Fibroblast of pulmonary artery (primary cell): Measurements from ENCODE around the gene TMEM150C.

Source experiments
- DNase-seq: peaks from one replicate; pipeline ENCODE4 v3.0.0-alpha.2; 2010; ENCODE audit warnings: low read depth
- H3K4me3 ChIP-seq: replicated peaks from 2 replicates; pipeline ENCODE4 v1.5.1; 2011; ENCODE audit warnings: low read depth, mild to moderate bottlenecking, control low read depth, low read length, moderate library complexity
- TF ChIP-seq, protein P1 (sequence below): IDR thresholded peaks from 2 replicates; pipeline ENCODE4 v1.5.1; 2011; ENCODE audit warnings: mild to moderate bottlenecking, control low read depth, low read length, inconsistent platforms; ENCODE audit errors: missing control alignments

The TMEM150C gene

DNA sequence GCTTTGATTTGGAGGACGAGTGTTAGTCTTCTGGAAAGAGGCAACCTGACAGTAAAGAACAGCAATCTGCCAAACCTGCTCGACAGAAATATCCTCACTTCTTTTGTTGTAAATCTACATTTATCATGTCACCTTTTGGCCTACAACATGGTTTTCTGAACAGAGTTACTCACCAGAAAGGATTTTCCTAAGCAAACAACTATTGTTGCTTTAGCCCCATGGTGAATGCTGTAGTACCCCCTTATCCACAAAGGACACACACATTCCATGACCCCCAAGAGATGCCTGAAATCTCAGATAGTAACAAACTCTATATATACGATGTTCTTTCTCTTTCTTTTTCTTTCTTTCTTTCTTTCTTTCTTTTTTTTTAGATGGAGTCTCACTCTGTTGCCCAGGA lies 42.7 kb downstream of the TMEM150C start:
- DNase-seq: peak; percentile 39
- TF ChIP-seq, protein P1, sequence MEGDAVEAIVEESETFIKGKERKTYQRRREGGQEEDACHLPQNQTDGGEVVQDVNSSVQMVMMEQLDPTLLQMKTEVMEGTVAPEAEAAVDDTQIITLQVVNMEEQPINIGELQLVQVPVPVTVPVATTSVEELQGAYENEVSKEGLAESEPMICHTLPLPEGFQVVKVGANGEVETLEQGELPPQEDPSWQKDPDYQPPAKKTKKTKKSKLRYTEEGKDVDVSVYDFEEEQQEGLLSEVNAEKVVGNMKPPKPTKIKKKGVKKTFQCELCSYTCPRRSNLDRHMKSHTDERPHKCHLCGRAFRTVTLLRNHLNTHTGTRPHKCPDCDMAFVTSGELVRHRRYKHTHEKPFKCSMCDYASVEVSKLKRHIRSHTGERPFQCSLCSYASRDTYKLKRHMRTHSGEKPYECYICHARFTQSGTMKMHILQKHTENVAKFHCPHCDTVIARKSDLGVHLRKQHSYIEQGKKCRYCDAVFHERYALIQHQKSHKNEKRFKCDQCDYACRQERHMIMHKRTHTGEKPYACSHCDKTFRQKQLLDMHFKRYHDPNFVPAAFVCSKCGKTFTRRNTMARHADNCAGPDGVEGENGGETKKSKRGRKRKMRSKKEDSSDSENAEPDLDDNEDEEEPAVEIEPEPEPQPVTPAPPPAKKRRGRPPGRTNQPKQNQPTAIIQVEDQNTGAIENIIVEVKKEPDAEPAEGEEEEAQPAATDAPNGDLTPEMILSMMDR: no peak
- no peak overlapping the region for H3K4me3 ChIP-seq

DNA sequence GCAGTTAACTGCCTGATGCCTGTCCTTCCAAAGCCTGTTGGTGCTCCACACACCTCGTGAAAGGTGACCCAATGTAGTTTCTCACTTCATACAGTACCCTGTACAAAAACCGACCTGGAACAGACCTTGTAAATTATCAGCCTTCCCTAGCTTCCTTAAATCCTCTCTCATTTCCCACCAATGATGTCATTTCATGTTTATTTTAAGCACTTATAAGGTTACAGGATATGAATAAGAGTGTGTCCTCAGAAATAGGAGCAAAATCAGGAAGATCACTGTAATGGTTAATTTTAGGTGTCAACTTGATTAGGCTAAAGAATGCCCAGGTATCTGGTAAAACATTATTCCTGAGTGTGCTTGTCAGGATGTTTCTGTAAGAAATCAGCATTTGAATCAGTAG lies 44.7 kb downstream of the TMEM150C start:
- H3K4me3 ChIP-seq: no peak overlapping the region
- DNase-seq: peak; percentile 50
- TF ChIP-seq, protein P1: no peak

DNA sequence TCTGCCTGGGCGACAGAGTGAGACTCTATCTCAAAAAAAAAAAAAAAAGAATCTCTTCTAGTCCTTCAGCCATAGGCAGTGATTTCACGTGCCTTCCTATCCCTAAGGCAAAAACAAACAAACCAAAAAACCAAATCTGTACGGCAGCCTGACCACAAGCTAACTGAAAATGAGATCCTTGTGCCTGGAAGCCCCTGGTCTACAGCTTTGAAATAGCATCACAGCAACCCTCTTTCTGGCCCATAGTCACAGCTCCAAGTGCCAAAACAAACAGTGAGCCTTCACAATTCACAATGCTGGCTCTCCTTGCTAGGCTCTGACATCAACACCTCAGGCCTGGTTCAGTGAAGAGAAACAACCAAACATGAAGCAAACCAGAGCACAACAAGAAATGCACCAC lies 46.1 kb downstream of the TMEM150C start:
- peak; percentile 93 for DNase-seq
- TF ChIP-seq, protein P1: no peak
- no peak overlapping the region for H3K4me3 ChIP-seq

DNA sequence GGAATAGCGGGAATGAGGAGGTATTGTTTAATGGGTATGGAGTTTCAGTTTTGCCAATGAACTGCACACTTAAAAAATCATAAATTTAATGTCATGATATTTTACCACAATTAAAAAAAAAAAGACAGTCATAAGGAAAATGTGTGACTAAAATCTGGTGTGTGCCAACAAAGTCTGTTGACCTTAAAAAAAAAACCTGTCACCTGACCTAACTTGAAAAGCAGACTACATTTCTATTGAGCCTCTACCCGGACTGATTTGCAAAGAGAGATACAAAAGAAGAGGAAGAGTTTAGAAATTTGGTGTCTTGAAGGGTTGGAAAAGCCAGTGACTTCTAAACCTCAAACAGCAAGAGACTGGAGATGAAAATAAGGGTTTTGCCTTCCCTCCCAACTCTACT lies 48.4 kb downstream of the TMEM150C start:
- no peak overlapping the region for H3K4me3 ChIP-seq
- TF ChIP-seq, protein P1: no peak
- no peak for DNase-seq

DNA sequence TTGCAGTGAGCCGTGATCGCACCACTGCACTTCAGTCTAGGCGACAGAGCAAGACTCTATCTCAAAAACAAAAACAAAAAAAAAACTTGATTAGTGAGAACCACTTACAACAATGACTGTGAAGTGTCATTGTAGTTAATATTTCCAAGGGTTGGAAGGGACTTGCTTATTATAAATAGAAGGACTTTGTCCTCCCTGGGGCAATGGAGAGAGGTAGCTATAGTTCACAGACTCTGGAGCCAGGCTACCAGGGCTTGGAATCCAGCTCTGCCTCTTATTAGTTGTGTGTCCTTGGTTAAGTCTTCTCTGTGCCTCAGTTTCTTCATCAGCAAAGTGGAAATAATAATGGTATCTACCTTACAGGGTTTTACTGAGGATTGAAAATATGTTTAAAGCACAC lies 51.6 kb downstream of the TMEM150C start:
- TF ChIP-seq, protein P1: no peak
- H3K4me3 ChIP-seq: no peak overlapping the region
- DNase-seq: no peak

DNA sequence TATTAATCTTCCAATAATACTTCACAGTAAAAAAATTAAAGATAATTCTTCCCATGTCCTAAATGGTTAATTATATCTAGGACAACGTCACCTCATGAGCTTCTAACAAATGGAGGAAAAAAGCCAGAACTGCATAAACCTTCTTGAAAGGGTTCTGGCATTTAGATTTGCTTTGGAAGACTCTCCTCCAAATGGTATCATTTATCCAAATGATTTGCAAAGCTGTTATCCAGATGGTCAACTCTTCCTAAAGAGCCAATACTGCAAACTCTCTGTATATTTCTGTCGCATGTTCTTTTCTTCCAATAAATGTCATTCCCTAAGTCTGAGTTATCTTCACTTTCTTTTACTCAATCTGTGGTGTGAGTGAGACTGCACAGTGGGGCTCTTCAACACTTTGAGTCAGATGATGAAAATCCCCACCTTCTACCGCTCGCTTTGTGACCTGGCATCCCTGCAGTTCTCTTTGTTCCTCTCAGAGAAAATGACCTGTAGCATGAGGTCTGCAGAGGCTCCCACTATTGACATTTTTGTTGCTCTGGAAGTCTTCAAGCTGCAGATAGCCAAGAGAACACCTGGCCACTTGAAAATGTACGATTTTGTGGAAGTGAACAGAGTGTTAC lies 52.9 kb downstream of the TMEM150C start:
- no peak for DNase-seq
- TF ChIP-seq, protein P1: no peak
- H3K4me3 ChIP-seq: no peak overlapping the region

DNA sequence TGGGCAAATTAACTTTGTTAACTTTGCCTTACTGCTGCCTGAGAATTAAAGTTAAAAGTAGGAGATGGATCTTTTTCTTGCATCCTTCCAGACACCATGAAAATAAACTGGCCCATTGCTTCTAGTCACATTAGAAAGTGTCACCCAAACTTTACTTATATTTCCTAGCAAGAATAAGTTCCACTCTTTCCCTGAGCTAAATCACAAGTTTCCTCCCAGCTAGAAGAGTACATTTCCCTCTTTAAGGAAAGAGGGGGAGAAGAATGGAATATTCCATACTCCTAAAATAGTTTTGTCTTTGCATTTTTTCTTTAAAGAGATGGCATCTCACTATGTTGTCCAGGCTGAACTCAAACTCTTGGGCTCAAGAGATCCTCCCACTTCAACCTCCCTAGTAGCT lies 53.8 kb downstream of the TMEM150C start:
- TF ChIP-seq, protein P1: no peak
- no peak overlapping the region for H3K4me3 ChIP-seq
- no peak for DNase-seq
